Lung microvascular endothelial cell (primary cell): ENCODE measurements around the gene AP2B1. TPM values are rescaled to one million over a fixed set of nuclear protein-coding genes. Genes with fewer than 3 reads are reported as not detected.

Experiments used
- DNase-seq, 2 donors: peaks; one replicate each; pipeline versions ENCODE4 v3.0.0 to v3.0.0-alpha.2; 2010; ENCODE audit warnings: low read depth in 2 of 2
- total RNA-seq: library from RNA; depleted of rRNA; stranded (reverse); fragments of >200 nt; gene quantifications from 2 replicates; pipeline ENCODE4 v1.2.1, GENCODE V29; 2014

Gene AP2B1
- total RNA-seq, 1 donor from 2014 or later = 85.9 TPM

DNA sequence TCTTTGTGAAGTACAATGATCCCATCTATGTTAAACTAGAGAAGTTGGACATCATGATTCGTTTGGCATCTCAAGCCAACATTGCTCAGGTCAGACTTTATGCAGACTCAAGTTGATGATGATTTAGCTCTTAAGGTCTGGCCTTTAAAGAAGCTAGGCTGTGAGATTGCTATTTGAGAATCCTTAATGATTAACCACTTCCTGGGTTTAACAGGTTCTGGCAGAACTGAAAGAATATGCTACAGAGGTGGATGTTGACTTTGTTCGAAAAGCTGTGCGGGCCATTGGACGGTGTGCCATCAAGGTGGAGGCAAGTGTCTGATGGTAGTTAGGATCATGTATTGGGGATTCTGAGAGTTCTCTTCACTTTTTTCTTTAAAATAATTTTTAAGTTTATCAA lies 40.3 kb downstream of the AP2B1 start:
- no peak for DNase-seq

DNA sequence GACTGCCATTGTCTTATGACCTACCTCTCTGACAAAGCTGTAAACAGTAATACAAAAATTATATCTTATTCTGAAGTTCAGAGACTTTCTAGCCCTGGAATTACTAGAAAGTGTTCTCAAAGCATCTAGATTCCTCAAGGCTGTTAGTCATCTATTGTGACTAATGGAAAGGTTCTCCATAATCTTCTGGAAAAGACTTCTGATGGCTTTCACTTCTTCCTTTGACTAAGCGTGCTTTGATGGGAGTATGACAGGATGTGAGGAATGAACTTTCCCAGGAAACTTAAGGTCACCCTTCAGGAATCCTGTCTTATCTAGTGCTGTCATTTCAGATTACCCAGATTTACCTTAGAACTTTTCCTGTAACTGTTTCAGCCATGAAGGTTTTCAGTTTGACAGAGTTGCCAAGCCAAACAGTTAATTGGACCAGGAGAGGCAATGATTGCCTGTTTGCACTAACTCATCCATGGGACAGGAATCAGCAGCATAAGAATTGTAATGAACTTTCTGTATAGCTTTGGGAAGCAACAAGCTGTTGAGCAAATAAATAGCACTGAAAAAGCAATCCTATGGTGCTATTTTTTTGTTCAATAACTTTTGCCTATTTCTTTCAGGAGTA lies 43.5 kb downstream of the AP2B1 start:
- peak; percentile 29 to 89 for DNase-seq

DNA sequence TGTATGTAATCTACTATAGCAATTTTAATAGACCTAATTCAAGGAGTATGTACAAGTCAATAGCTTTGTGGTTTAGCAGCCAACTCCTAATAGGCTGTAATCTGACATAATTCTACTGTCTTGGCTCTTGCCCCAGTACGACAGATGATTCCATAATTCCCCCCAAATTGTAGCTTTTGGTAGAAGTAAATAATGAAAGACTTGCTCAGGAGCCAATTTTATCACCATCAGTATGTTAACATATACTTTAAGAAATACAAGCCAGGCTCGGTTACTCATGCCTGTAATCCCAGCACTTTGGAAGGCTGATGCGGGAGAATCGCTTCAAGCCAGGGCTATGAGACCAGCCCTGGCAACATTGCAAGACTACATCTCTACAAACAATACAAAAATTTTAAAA lies 53.9 kb downstream of the AP2B1 start:
- DNase-seq = no peak

DNA sequence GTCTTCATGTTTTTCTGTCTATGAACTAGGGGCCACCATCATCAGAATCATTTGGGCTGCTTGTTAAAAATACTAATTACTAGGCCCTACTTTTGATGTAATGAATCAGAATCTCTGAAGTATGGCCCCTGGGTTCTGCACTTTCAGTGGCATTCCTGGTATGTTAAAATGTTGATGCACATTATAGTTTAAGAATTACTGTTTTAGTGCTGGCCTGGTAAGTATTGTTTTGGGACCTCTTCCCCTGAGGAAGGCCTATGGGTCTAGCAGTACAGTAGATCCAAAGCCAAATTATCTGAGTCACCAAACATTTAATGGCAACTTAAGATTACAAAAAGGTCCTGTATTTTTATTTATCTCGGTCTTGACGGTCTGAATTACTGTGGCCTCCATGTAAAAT lies 58.8 kb downstream of the AP2B1 start:
- DNase-seq = no peak

DNA sequence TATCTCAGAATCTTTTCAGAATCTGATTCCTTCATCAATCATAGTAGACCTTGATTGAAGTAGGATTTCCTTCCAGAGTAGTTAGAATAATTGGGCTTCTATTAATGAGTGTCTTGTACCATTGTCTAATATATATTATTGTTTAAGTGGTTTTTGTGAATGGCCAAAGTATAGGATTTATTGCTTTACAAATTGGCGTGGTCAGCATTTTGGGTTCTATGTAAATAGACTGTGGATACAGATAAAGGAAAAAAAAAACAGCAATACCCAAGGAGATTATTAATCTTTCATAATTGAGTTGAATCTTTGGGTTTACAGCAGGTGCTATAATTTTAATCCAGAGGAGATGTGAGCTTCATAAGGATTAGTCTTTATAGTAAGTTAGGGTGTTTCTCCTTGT lies 64.3 kb downstream of the AP2B1 start:
- DNase-seq = no peak

DNA sequence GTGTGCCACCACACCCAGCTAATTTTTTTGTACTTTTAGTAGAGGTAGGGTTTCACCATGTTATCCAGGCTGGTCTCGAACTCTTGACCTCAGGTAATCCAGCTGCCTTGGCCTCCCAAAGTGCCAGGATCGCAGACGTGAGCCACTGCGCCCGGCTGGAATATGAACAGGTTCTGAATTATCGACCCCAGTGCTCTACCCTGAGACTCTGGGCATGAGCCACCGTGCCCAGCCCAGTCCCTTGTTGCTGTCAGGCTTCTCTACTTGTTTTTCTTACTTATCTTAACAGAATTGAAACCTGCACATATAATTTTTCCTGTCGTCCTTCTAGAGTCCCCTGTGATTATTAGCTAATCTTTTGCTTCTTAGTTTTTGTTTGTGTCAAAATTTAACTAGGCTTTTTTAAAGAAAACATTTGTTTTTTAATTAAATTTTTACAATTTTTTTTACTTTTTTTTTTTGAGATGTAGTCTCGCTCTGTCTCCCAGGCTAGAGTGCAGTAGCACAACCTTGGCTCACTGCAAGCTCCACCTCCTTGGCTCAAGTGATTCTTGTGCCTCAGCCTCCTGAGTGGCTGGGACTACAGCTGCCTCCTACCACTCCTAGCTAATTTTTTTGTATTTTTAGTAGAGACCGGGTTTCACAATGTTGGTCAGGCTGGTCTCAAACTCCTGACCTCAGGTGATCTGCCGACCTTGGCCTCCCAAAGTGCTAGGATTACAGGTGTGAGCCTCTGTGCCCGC lies 66.7 kb downstream of the AP2B1 start:
- no peak for DNase-seq

DNA sequence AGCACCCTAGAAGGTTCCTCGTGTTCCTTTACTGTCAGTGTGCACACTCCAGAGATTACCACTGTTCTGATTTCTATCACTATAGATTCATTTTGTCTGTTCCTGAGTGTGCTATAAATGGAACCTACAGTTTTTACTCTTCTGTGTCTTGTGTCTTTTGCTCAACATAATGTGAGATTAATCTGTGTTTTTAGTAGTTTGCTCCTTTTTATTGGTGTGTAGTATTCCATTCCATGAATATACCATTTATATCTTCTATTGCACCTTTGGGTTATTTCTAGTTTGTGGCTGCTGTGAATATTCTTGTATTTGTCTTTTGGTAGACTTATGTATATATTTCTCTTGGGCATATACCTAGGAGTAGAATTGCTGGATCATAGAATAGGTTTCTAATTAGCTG lies 68.2 kb downstream of the AP2B1 start:
- no peak for DNase-seq

DNA sequence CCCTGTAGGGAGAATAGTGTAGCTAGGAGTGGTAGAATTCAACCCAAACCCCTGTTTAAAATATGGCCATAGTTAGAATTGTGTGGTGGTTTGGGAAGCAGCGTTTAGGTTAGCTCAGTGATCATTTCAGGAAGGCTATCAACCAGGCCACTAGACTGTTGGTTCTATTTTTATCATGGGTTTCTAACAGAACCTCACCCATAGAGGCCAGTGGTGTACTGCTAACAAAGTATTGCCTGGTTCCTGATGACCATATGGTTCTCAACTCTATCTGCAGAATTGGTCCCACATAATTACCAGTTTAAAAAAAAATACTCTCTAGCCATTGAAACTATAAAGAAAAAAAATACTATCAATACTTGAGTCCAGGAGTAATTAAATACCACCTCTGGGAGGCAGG lies 73.8 kb downstream of the AP2B1 start:
- no peak for DNase-seq

DNA sequence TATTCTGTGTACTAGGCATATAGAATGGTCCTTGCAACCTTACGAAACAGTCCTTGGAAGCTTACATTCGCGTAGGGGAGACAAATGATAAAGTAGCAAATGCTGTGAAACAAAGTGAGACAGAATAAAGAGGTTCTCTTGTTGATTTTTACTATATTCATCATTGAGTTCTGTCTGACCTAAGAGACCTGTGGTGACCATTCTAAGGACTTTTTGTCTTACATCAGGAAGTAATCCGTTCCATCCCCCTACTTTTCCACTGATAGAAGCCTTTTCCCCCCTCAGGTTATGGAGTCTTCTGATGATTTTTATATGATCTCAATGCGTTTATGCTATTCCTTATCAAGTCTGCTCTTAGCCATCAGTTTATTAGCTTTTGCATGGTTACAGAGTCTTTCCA lies 77.6 kb downstream of the AP2B1 start:
- DNase-seq = no peak

DNA sequence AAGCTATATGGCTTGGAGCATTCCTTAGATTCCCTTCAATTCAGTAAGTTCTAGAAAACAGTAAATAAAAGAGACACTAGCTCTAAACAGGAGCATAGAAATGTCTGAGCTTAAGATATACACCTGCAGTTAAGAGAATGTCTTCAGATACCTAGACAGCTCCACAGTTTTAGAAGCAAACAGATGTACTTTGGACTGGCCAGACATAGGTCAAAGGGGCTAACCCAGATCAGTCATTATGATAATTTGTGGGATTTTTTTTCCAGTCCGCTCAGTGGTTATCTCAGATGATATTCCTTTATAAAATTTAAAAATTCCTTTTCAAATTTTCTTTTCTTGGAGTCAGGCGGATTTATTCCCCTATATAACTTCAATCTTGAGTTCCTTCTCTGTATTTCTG lies 78.5 kb downstream of the AP2B1 start:
- no peak for DNase-seq

DNA sequence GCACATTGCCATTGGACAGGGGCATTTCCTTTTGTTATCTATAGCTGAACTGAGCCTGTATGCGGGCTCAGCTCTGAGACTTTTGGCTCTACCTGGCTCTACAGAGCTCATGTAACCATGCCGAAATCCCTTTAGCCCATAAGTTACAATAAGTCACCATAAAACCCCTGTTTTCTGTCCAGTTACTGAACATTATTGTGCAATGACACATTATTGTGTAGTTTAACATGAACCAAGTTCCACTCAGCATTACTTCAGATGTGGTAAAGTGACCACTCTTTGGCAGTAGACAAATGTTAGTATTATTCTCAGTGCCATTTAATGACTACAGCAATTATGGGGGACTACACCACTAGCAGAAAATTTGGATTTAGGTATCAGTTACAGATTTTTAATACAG lies 78.9 kb downstream of the AP2B1 start:
- DNase-seq = no peak

DNA sequence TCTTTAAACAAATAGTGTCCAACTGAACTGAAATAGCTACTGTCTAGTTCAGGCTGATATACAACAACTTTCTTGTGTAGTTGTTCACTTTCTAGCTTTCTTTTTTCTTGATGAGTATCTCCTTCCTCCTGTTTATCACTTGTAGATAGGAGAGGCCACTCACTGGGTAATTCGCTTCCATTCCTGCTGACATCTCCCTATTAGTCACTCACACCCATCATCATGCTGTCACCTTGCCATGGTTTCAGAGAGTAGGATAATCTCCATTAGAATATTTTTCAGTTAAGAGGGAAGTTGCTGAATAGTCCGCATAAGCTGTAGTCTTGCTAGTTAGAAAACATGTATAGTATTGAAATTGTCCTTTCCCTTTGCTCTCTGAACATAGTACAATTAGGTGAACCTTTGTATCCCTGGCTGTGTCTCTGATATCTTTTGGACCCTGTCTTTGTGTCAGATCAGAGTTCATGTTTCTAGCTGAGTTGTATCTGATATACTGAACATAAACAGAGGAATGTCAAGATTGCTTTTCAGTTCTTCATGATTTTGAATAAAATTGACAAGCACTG lies 79.9 kb downstream of the AP2B1 start:
- peak in 1 of 2 donors; percentile 14 for DNase-seq

DNA sequence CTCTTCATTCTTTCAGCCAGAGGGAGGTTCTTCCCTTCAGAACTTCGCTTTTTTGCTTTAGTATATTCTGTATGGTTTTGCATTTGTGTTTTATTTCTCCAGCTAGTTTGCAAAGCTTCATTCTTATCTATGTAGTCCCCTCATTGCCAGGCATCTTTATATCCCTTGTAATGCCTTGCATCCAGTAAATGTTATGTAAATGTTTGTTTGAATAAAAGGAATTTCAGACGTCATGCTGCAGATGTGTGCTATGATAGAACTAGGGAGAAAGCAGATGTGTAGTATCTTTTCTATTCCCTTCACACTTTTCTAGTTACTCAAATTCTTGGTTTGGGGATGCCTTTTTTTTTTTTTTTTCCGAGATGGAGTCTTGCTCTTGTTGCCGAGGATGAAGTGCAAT lies 81.7 kb downstream of the AP2B1 start:
- no peak for DNase-seq

DNA sequence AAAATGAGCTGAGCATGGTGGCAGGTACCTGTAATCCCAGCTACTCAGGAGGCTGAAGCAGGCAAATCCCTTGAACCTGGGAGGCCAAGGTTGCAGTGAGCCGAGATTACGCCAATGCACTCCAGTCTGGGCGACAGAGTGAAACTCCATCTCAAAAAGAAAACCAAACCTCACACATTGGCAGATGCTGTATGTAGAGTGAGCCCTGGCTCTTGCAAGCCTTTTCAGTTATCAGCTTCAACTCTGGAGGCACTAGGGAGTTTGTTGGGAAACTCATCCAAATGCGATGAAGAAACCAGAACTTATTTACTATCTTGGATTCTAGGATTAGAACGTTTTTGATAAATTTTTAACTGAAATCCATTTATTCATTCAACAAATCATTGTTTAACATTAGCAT lies 87.4 kb downstream of the AP2B1 start:
- no peak for DNase-seq

DNA sequence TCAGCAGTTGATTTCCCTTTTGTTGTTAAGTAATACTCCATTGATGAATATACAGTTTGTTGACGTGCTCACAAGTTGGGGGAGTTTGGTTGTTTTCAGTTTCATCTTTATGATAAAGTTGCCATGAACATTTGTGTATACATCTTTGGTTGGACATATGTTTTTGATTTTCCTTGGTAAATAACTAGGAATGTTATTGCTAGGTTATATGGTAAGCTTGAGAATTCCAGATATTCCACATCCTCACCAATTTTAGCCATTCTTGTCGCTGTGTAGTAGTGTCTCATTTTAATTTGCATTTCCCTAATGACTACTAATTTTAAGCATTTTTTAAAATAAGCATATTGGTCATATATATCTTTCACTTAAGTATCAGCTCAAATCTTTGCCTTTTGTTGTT lies 89.3 kb downstream of the AP2B1 start:
- DNase-seq = no peak

DNA sequence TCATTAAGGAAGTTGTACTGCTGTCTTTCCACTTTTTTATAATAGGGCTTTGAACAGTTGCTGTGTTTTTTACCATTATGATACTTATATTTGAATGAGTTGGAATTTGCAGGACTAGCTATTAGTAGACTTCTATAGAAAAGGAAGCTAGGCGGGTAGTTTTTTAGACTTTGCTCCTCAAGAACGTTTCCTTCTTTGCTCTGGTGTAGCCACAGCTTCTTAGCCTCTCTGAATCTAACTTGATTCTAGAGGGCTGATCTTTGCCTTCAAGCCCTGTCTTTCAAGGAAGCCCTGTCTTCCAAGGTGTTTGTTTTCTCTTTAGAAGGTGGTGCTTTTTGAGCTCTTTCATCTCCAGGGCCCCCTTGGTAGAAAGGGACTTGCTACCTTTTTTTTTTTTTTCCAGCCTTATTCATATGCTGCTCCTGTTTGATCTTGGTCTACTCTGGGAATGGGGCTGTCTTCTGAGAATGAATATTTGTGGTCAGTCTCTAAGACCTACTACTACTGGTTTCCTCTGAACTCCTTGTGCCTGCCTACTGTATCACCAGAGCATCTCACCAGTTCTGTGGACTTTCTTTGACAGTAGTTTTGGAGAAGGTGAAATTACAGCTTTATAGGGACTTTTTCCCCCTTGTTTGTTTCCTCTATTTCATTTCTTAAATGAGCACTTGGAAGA lies 92.0 kb downstream of the AP2B1 start:
- no peak for DNase-seq

DNA sequence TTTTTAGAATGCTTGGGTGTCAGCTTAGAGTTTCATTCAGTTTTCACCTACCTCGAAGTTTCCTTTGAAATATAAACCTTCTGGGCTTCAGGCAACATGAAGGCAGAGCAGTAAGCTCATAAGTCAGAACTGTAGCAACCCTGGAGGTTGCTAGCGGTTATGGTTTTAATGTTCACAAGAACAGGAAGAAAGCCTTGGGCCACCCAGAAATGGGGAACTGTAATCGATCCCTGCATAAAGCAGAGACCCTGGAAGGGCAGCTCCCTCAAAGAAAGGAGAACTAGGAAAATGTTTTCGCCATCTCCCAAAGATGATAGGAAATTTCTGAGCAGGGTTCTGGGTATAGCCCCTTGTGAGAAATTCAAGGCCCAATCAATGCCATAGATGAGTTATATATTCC lies 96.5 kb downstream of the AP2B1 start:
- no peak for DNase-seq

DNA sequence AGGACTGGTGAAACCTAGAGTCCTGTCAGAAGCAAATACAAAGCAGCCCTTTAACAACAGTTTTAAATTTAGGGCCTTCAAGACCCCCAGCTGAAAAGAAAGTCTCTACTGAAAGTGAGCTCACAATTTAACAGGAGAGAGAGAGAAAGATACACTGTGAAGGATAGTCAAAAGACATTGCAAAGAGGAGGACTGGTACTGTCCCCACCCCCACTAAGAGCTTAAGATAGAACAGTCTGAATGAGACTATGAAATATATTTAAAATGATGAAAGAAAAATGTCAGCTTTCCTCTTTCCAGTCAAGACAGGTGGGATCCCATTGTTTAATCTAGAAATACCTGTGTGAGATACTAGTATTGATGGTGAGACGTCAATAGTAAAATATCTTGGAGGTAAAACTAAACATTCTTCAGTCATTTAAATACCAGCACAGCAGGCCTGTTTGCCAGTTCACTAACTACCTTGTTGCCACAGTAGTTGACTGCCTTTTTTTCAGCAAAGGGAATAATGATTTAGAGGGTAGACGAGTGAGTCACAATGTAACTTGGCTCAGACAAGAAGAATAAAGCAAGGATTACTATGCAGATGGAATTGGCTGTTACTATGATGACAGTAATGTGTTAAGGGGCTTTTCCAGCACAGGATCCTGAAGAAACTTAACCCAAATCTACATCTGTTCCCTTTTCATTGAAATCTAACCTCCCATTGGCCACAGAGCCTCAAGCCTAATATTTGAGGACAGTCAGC lies 97.1 kb downstream of the AP2B1 start:
- peak in 1 of 2 donors; percentile 46 for DNase-seq

DNA sequence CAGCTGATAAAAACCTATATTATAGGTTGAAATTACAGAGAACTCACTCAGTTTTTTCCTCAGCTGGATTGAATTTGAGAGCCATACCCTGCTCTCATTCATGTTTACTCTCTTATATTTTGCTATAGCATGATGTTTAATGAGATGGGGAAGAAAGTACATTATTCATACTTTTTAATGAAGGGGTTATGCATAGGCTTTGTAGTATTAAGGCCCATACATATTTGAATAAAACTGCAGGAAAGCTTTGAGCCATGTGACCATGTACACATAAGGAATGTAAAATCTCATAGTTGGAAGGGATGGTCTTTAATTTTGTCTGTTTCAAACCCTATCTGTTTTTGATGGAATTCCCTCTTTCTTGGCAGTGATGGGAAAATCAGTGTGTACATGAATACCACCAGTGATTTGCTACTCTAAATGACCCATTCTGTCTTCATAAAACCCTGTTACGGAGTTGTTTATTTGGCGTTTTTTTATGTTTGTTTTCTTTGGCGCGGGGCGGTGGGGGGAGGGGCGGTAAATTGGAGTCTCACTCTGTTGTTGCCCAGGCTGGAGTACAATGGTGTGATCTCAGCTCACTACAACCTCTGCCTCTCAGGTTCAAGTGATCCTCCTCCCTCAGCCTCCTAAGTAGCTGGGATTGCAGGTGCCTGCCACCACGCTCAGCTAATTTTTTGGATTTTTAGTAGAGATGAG lies 105.5 kb downstream of the AP2B1 start:
- DNase-seq = peak in 1 of 2 donors; percentile 11

DNA sequence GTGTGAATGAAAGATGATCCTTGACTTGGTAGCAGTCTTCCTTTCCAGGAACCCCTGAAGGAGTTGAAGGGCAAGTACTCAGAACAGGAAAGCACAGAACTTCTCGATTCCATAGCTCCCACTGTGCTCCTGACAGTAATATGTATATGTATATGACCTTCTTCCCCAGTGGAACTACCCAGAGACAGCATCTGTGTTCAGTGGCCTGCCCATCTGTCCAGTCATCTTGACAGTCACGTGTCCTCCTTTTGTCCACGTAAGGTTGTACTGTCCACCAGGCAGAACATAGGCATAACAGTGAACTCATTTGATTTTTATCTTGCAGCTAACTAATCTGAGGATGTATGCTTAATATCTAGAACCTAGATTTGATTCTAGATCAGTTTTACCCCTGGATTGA lies 106.5 kb downstream of the AP2B1 start:
- no peak for DNase-seq

DNA sequence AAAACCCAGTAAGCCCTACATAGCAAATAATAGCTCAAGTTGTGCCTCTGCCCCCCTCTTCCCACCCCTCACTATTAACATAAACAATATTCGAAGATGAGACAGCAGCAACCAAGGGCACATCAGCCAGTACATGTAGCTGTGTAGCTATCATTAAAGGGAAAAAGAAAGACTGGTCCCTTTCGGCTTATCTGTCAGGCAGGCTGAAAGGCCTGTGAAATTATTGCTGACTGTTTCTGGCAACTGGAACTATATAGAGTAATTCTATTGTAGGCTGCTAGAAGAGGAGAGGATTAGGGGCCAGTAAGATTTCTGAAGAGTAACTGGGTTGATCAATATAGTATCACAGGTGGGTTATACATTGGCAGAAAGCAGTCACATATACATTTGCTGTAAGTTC lies 107.8 kb downstream of the AP2B1 start:
- DNase-seq = no peak
